HEK293T (cell line): ENCODE data around the gene HOMER3.

ENCODE experiments used
- CTCF ChIA-PET: fragments of 350-600 bp; formaldehyde crosslinking; extraction: SDS; loops from one replicate; lab custom pipeline; 2021; ENCODE audit warnings: antibody characterized with exemption, inconsistent platforms; lab: Yijun Ruan, JAX
- POLR2A ChIA-PET: fragments of 350-600 bp; formaldehyde crosslinking; extraction: SDS; loops from one replicate; lab custom pipeline; 2020; ENCODE audit warnings: antibody characterized with exemption, inconsistent platforms; lab: Yijun Ruan, JAX
- DNase-seq: peaks from one replicate; pipeline ENCODE4 v3.0.0; 2012; ENCODE audit warnings: mixed read lengths; ENCODE audit errors: extremely low spot score
- ARNT ChIP-seq: fragments of 450-650 bp; IDR thresholded peaks from 2 replicates; pipeline ENCODE4 v1.6.1; 2017; ENCODE audit warnings: mild to moderate bottlenecking
- BHLHE40 ChIP-seq: fragments of 450-650 bp; IDR thresholded peaks from 2 replicates; pipeline ENCODE4 v1.6.1; 2016; ENCODE audit warnings: mild to moderate bottlenecking, moderate library complexity, borderline replicate concordance
- CTBP1 ChIP-seq: fragments of 450-650 bp; IDR thresholded peaks from 2 replicates; pipeline ENCODE4 v1.6.1; 2016; ENCODE audit warnings: borderline replicate concordance
- ELF4 ChIP-seq: fragments of 450-650 bp; IDR thresholded peaks from 2 replicates; pipeline ENCODE4 v1.6.1; 2017; ENCODE audit warnings: antibody characterized with exemption
- FOXA1 ChIP-seq: fragments of 450-650 bp; IDR thresholded peaks from 2 replicates; pipeline ENCODE4 v1.6.1; 2016; ENCODE audit warnings: mild to moderate bottlenecking
- FOXK2 ChIP-seq: fragments of 450-650 bp; IDR thresholded peaks from 2 replicates; pipeline ENCODE4 v1.6.1; 2016; ENCODE audit warnings: mild to moderate bottlenecking
- FOXM1 ChIP-seq: fragments of 450-650 bp; IDR thresholded peaks from 2 replicates; pipeline ENCODE4 v1.6.1; 2017; ENCODE audit warnings: mild to moderate bottlenecking, borderline replicate concordance
- HDGF ChIP-seq: fragments of 450-650 bp; IDR thresholded peaks from 2 replicates; pipeline ENCODE4 v1.6.1; 2017; ENCODE audit warnings: antibody characterized with exemption, borderline replicate concordance
- L3MBTL2 ChIP-seq: fragments of 450-650 bp; conservative IDR thresholded peaks from 2 replicates; pipeline ENCODE4 v1.6.1; 2016; ENCODE audit warnings: mild to moderate bottlenecking
- LEF1 ChIP-seq: fragments of 450-650 bp; IDR thresholded peaks from 2 replicates; pipeline ENCODE4 v1.6.1; 2017; ENCODE audit warnings: mild to moderate bottlenecking, borderline replicate concordance
- NFRKB ChIP-seq: fragments of 450-650 bp; IDR thresholded peaks from 2 replicates; pipeline ENCODE4 v1.6.1; 2016; ENCODE audit warnings: mild to moderate bottlenecking, moderate library complexity
- SP1 ChIP-seq: fragments of 450-650 bp; IDR thresholded peaks from 2 replicates; pipeline ENCODE4 v1.6.1; 2017
- SUZ12 ChIP-seq: fragments of 450-650 bp; IDR thresholded peaks from 2 replicates; pipeline ENCODE4 v1.6.1; 2016; ENCODE audit warnings: mild to moderate bottlenecking
- TARDBP ChIP-seq: fragments of 450-650 bp; IDR thresholded peaks from 2 replicates; pipeline ENCODE4 v1.6.1; 2016
- ZNF384 ChIP-seq: fragments of 450-650 bp; IDR thresholded peaks from 2 replicates; pipeline ENCODE4 v1.6.1; 2016
- TF ChIP-seq, protein P1 (sequence below): fragments of 450-650 bp; IDR thresholded peaks from 2 replicates; pipeline ENCODE4 v1.6.1; 2016

Gene HOMER3

DNA sequence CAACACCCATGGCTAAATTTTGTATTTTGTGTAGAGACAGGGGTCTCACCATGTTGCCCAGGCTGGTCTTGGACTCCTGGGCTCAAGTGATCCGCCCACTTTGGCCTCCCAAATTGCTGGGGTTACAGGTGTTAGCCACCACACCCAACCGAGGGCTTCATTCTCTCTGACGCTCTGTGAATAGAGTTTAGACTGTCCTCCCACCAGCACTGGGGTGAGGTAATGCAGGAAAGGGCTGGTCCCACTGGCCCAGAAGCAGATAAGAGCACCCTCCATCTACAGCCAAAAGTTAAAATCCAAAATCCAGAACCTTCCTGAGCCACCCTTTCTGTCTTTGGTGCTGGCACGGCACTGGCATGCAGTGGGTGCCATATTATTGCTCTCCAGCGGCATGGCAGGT, 31.8 kb upstream of the HOMER3 start:
- DNase-seq, result no peak
- ChIA-PET POLR2A (no interaction called here), CTCF (no interaction called here)
- TF ChIP-seq CTBP1, result no peak
- no peak for TF ChIP-seq L3MBTL2
- no peak for TF ChIP-seq FOXK2
- no peak for TF ChIP-seq NFRKB
- no peak for TF ChIP-seq FOXM1
- TF ChIP-seq TARDBP, result no peak
- no peak for TF ChIP-seq ZNF384
- TF ChIP-seq ARNT, result no peak
- TF ChIP-seq, protein P1, sequence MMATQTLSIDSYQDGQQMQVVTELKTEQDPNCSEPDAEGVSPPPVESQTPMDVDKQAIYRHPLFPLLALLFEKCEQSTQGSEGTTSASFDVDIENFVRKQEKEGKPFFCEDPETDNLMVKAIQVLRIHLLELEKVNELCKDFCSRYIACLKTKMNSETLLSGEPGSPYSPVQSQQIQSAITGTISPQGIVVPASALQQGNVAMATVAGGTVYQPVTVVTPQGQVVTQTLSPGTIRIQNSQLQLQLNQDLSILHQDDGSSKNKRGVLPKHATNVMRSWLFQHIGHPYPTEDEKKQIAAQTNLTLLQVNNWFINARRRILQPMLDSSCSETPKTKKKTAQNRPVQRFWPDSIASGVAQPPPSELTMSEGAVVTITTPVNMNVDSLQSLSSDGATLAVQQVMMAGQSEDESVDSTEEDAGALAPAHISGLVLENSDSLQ, result no peak
- TF ChIP-seq LEF1, result no peak
- no peak for TF ChIP-seq FOXA1
- no peak for TF ChIP-seq HDGF
- TF ChIP-seq BHLHE40, result no peak
- no peak for TF ChIP-seq ELF4
- TF ChIP-seq SP1, result no peak
- TF ChIP-seq SUZ12, result no peak

DNA sequence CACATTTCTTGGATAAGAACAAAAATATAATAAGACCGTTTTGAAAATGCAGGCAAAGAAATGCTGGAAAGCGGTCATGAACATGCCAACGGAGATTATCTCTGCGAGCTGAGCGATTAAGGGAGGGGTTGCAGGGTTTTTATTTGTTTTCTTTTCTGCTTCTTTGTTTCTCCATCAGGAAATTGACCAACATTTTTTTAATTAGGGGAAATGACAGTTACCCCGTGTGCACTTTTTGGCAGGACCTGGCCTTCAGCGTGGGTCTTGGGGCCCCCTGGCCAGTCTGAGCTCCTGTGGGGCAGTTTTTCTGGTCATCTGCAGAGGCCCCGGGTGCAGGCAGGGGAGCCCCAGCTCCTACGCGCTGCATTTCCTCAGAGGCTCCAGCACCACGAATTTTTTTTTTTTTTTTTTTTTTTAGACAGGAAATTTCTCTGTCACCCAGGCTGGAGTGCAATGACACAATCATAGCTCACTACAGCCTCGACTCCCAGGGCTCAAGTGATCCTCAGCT, 31.3 kb upstream of the HOMER3 start:
- ChIA-PET POLR2A (no interaction called here), CTCF (interaction anchor here (0.7 kb wide), 1 partner anchor 14 kb away, joined by 6 read pairs; no protein-coding TSS in a partner anchor)
- DNase-seq, result no peak
- TF ChIP-seq, protein P1, result no peak
- TF ChIP-seq CTBP1, result no peak
- no peak for TF ChIP-seq SP1
- no peak for TF ChIP-seq SUZ12
- no peak for TF ChIP-seq BHLHE40

DNA sequence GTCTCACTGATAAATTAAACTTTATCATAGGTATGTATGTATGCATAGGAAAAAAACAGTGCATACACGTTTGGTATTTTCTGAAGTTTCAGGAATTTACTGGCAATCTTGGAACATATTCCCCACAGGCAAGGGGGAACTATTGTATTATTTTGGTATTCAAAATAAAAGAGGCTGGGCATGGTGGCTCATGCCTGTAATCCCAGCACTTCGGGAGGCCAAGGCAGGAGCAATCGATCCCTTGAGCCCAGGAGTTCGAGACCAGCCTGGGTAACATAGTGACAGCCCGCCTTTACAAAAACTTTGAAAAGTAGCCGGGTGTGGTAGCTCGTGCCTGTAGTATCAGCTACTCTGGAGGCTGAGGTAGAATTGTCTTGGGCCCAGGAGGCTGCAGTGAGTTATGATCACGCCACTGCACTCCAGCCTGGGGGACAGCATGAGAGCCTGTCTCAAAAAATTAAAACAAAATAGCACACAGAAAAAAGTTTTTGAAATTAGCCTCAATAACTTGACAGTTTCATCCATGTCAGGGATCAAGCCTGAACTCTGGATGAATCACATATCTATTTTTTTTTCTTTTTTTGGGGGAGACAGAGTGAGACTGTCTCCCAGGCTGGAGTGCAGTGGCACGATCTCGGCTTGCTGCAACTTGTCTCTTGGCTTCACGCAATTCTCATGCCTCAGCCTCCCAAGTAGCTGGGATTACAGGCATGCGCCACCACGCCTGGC, 29.1 kb upstream of the HOMER3 start:
- no peak for DNase-seq
- ChIA-PET POLR2A (interaction anchor here (1.6 kb wide), 1 partner anchor 51 kb away, joined by 4 read pairs; the partner anchor contains the start of genes COPE and DDX49), CTCF (interaction anchor here (0.6 kb wide), 1 partner anchor 22 kb away, joined by 3 read pairs; no protein-coding TSS in a partner anchor)
- TF ChIP-seq L3MBTL2 (no peak), SUZ12 (no peak), CTBP1 (no peak), BHLHE40 (no peak), SP1 (no peak), FOXK2 (no peak), LEF1 (no peak), FOXM1 (no peak), NFRKB (no peak), ELF4 (no peak), ARNT (no peak), HDGF (no peak), ZNF384 (no peak), TARDBP (no peak), FOXA1 (no peak)
- TF ChIP-seq, protein P1, result no peak

DNA sequence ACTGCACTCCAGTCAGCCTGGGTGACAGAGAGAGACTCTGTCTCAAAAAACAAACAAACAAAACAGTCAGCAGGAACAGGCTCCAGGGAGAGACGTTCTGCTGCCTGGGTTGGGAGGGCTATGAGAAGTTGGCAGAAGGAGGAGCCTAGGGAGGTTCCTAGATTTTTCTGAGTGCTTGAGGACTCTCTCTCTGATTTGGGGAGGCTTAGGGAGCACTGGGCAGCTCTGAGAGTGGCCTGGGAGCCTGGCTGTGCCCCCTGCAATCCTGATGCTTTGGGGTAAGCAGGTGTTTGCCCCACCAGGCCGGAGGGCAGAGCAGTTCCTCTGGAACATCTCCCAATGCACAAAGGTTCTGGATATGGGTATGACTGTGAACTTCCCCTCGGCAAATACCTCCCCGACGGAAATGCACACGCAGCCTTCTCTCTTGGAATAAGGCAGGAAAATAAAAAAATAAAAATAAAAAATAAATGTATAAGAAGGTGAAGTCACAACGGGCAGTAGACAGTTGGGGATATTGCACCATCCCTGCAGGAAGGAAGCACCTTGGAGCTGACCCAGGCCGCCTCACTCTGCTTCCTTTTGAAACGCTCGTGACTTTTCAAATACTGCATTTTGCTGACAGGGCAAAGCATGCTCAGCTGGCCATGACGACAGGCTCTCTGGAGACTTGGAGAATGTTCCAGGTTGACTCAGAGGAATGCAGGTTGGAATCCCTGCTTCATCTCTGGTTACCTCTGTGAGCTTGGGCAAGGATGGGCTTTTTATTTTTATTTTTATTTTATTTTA, 26.5 kb upstream of the HOMER3 start:
- ChIA-PET CTCF (no interaction called here), POLR2A (no interaction called here)
- TF ChIP-seq FOXK2 (no peak), ARNT (no peak)
- no peak for DNase-seq

DNA sequence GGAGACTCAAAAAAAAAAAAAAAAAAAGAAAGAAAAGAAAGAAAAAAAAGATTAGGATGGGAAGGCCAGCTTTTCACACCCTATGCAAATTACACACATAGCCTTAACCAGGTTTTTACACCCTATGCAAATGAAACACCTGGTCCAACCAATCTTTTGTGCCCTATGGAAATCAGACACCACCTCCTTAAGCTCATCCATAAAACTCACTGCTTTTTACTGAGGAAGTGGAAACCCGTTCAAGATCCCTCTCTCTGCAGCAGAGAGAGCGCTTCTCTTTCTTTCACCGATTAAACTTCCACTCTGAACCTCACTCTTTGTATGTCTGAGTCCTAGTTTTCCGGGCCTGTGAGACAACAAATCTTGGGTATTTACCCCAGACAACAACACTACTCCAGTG, 25.3 kb upstream of the HOMER3 start:
- TF ChIP-seq SUZ12, result no peak
- no peak for TF ChIP-seq BHLHE40
- no peak for TF ChIP-seq FOXM1
- no peak for TF ChIP-seq SP1
- TF ChIP-seq FOXA1, result no peak
- TF ChIP-seq, protein P1, result no peak
- TF ChIP-seq TARDBP, result no peak
- no peak for TF ChIP-seq ELF4
- no peak for TF ChIP-seq FOXK2
- TF ChIP-seq NFRKB, result no peak
- CTCF ChIA-PET, result interaction anchor here (1.1 kb wide), 1 partner anchor 20 kb away, joined by 4 read pairs; no protein-coding TSS in a partner anchor
- POLR2A ChIA-PET, result interaction anchor here (1.4 kb wide), 1 partner anchor 47 kb away, joined by 3 read pairs; the partner anchor contains the start of genes COPE and DDX49
- no peak for DNase-seq
